SK-N-SH treated with all-trans-retinoic acid at 6 μM for 48 hours (cell line): Measurements from ENCODE around the gene MNT.

ENCODE experiments used
- ATAC-seq: fragments of 200-7000 bp; cut with Tn5 transposase; 3 replicates; pipeline ENCODE4 v1.9.1; 2020; ENCODE audit warnings: mild to moderate bottlenecking, moderate library complexity
- ARNTL ChIP-seq: fragments of 450-650 bp; formaldehyde crosslinking; IDR thresholded peaks from 2 replicates; pipeline ENCODE4 v1.5.0; 2020; ENCODE audit warnings: low read depth, mild to moderate bottlenecking, moderate library complexity, borderline replicate concordance
- BACH2 ChIP-seq: fragments of 250-450 bp; sonication (Bioruptor Pico); IDR thresholded peaks from 2 replicates; pipeline ENCODE4 v1.9.0; 2021; ENCODE audit warnings: mild to moderate bottlenecking, borderline replicate concordance
- CREB5 ChIP-seq: fragments of 250-450 bp; sonication (Bioruptor Pico); IDR thresholded peaks from 2 replicates; pipeline ENCODE4 v1.5.1; 2020; ENCODE audit warnings: low read depth, mild to moderate bottlenecking, moderate library complexity
- CSRNP3 ChIP-seq: fragments of 250-450 bp; sonication (Bioruptor Pico); IDR thresholded peaks from 2 replicates; pipeline ENCODE4 v1.5.1; 2021; ENCODE audit warnings: mild to moderate bottlenecking, moderate library complexity
- ESRRG ChIP-seq: fragments of 250-450 bp; sonication (Bioruptor Pico); IDR thresholded peaks from 2 replicates; pipeline ENCODE4 v1.6.1; 2021; ENCODE audit warnings: mild to moderate bottlenecking
- GLIS3 ChIP-seq: fragments of 250-450 bp; sonication (Bioruptor Pico); IDR thresholded peaks from 2 replicates; pipeline ENCODE4 v1.5.0; 2020; ENCODE audit warnings: mild to moderate bottlenecking, moderate library complexity
- ISL1 ChIP-seq: fragments of 250-450 bp; sonication (Bioruptor Pico); IDR thresholded peaks from 2 replicates; pipeline ENCODE4 v2.1.2; 2022; ENCODE audit warnings: mild to moderate bottlenecking, moderate library complexity
- OSR1 ChIP-seq: fragments of 250-450 bp; sonication (Bioruptor Pico); IDR thresholded peaks from 2 replicates; pipeline ENCODE4 v1.8.0; 2022; ENCODE audit warnings: moderate library complexity, mild to moderate bottlenecking, inconsistent platforms
- PPARA ChIP-seq: fragments of 250-450 bp; sonication (Bioruptor Pico); IDR thresholded peaks from 2 replicates; pipeline ENCODE4 v1.5.0; 2020; ENCODE audit warnings: mild to moderate bottlenecking, borderline replicate concordance
- RARB ChIP-seq: fragments of 250-450 bp; sonication (Bioruptor Pico); IDR thresholded peaks from 2 replicates; pipeline ENCODE4 v1.8.0; 2021; ENCODE audit warnings: mild to moderate bottlenecking, moderate library complexity
- SNAI2 ChIP-seq: fragments of 250-450 bp; sonication (Bioruptor Pico); IDR thresholded peaks from 2 replicates; pipeline ENCODE4 v1.5.0; 2020; ENCODE audit warnings: mild to moderate bottlenecking, moderate library complexity
- TCF4 ChIP-seq: fragments of 250-450 bp; sonication (Bioruptor Pico); IDR thresholded peaks from 2 replicates; pipeline ENCODE4 v1.8.0; 2021; ENCODE audit warnings: mild to moderate bottlenecking, moderate library complexity, borderline replicate concordance
- TOX ChIP-seq: fragments of 250-450 bp; sonication (Bioruptor Pico); IDR thresholded peaks from 2 replicates; pipeline ENCODE4 v1.8.0; 2021; ENCODE audit warnings: mild to moderate bottlenecking, moderate library complexity, borderline replicate concordance
- ZC3H10 ChIP-seq: fragments of 250-450 bp; sonication (Bioruptor Pico); IDR thresholded peaks from 2 replicates; pipeline ENCODE4 v1.5.1; 2021; ENCODE audit warnings: mild to moderate bottlenecking, moderate library complexity
- ZFP3 ChIP-seq: fragments of 250-450 bp; sonication (Bioruptor Pico); IDR thresholded peaks from 2 replicates; pipeline ENCODE4 v1.5.0; 2020; ENCODE audit warnings: mild to moderate bottlenecking, moderate library complexity
- ZFP30 ChIP-seq: fragments of 450-650 bp; formaldehyde crosslinking; IDR thresholded peaks from 2 replicates; pipeline ENCODE4 v1.5.0; 2022; ENCODE audit warnings: mild to moderate bottlenecking, moderate library complexity
- ZNF565 ChIP-seq: fragments of 450-650 bp; formaldehyde crosslinking; conservative IDR thresholded peaks from 2 replicates; pipeline ENCODE4 v1.5.0; 2020; ENCODE audit warnings: low read depth, mild to moderate bottlenecking, moderate library complexity
- ZNF70 ChIP-seq: fragments of 450-650 bp; formaldehyde crosslinking; IDR thresholded peaks from 2 replicates; pipeline ENCODE4 v1.5.0; 2020; ENCODE audit warnings: mild to moderate bottlenecking, moderate library complexity
- ZNF8 ChIP-seq: fragments of 450-650 bp; formaldehyde crosslinking; IDR thresholded peaks from 2 replicates; pipeline ENCODE4 v1.5.0; 2020; ENCODE audit warnings: mild to moderate bottlenecking, moderate library complexity
- TF ChIP-seq, protein P1 (sequence below): fragments of 250-450 bp; sonication (Bioruptor Pico); IDR thresholded peaks from 2 replicates; pipeline ENCODE4 v1.8.0; 2021; ENCODE audit warnings: low read depth, mild to moderate bottlenecking, moderate library complexity, borderline replicate concordance
- TF ChIP-seq, protein P2 (sequence below): fragments of 250-450 bp; sonication (Bioruptor Pico); IDR thresholded peaks from 2 replicates; pipeline ENCODE4 v1.5.0; 2020; ENCODE audit warnings: mild to moderate bottlenecking, moderate library complexity

The MNT gene

GRCh38 chr17:2384439-2385127 lies 16.3 kb downstream of the MNT start:
- TF ChIP-seq CSRNP3 (no peak), TOX (CRISPR knock-in tag) (no peak), OSR1 (CRISPR knock-in tag) (no peak), ZNF8 (no peak), ZC3H10 (no peak), ZNF70 (no peak), ESRRG (CRISPR knock-in tag) (no peak), GLIS3 (CRISPR knock-in tag) (no peak), RARB (CRISPR knock-in tag) (no peak), BACH2 (CRISPR knock-in tag) (no peak), PPARA (CRISPR knock-in tag) (no peak), ZFP3 (no peak), ARNTL (CRISPR knock-in tag) (no peak)
- TF ChIP-seq, protein P1, sequence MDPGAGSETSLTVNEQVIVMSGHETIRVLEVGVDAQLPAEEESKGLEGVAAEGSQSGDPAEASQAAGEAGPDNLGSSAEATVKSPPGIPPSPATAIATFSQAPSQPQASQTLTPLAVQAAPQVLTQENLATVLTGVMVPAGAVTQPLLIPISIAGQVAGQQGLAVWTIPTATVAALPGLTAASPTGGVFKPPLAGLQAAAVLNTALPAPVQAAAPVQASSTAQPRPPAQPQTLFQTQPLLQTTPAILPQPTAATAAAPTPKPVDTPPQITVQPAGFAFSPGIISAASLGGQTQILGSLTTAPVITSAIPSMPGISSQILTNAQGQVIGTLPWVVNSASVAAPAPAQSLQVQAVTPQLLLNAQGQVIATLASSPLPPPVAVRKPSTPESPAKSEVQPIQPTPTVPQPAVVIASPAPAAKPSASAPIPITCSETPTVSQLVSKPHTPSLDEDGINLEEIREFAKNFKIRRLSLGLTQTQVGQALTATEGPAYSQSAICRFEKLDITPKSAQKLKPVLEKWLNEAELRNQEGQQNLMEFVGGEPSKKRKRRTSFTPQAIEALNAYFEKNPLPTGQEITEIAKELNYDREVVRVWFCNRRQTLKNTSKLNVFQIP (CRISPR knock-in tag) = no peak
- ATAC-seq = no peak

DNA sequence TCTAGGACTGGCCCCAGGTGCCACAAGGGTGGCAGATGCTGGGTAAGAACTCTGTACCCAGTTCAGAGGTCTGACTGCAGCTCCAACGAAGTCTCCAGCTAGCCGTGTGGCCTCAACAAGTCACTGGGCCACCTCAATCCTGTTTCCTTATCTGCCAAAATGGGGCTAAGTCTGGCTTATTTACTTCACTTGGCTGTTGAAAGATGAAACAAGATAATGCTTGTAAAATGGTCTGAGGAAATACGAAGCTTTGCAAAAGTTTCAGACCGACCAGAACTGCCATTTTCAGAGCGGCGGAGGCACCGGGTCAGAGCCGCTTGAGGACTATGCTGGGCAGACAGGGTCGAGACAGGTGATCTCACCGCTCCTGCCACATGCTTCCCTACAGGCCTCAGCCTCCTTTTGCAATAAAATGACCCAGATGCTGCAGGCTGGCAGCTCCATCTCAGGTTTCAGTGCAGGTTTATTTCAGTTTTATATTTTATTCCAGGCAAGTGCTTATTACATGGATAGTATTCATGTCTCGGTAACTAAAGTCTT lies 17.2 kb downstream of the MNT start:
- TF ChIP-seq, protein P2, sequence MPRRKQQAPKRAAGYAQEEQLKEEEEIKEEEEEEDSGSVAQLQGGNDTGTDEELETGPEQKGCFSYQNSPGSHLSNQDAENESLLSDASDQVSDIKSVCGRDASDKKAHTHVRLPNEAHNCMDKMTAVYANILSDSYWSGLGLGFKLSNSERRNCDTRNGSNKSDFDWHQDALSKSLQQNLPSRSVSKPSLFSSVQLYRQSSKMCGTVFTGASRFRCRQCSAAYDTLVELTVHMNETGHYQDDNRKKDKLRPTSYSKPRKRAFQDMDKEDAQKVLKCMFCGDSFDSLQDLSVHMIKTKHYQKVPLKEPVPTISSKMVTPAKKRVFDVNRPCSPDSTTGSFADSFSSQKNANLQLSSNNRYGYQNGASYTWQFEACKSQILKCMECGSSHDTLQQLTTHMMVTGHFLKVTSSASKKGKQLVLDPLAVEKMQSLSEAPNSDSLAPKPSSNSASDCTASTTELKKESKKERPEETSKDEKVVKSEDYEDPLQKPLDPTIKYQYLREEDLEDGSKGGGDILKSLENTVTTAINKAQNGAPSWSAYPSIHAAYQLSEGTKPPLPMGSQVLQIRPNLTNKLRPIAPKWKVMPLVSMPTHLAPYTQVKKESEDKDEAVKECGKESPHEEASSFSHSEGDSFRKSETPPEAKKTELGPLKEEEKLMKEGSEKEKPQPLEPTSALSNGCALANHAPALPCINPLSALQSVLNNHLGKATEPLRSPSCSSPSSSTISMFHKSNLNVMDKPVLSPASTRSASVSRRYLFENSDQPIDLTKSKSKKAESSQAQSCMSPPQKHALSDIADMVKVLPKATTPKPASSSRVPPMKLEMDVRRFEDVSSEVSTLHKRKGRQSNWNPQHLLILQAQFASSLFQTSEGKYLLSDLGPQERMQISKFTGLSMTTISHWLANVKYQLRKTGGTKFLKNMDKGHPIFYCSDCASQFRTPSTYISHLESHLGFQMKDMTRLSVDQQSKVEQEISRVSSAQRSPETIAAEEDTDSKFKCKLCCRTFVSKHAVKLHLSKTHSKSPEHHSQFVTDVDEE (CRISPR knock-in tag) = no peak
- TF ChIP-seq CREB5 (CRISPR knock-in tag) (no peak), TCF4 (CRISPR knock-in tag) (no peak), ZC3H10 (no peak), OSR1 (CRISPR knock-in tag) (no peak), SNAI2 (no peak), ISL1 (CRISPR knock-in tag) (no peak), ARNTL (CRISPR knock-in tag) (no peak), RARB (CRISPR knock-in tag) (no peak), ZFP3 (no peak), ZFP30 (CRISPR knock-in tag) (no peak), ESRRG (CRISPR knock-in tag) (no peak), ZNF565 (CRISPR knock-in tag) (no peak), CSRNP3 (no peak), GLIS3 (CRISPR knock-in tag) (no peak), ZNF70 (no peak), ZNF8 (no peak)
- TF ChIP-seq, protein P1 (CRISPR knock-in tag) = no peak
- ATAC-seq = no peak
